HL-60/S4 (cell line): ENCODE data around the gene WDR90.
"Not testable (repeated sequence)": the region's sequence is repeated elsewhere in the genome, so short reads cannot be mapped to it uniquely, and the experiment has no call there.

Experiments used
- in situ Hi-C: fragments of 300-500 bp; cut with MboI; formaldehyde crosslinking; loops from 2 replicates; pipeline ENCODE4 v1.14.3; 2022; ENCODE audit warnings: low sequenced_read_pairs

WDR90 gene

GRCh38 chr16:684961-685696 is 36.0 kb downstream of the WDR90 start:
- in situ Hi-C loops = no loop called here

GRCh38 chr16:685967-686366 is 36.8 kb downstream of the WDR90 start:
- in situ Hi-C loops = no loop called here

GRCh38 chr16:686459-687260 is 37.5 kb downstream of the WDR90 start:
- in situ Hi-C loops = no loop called here

- in situ Hi-C loops = no loop called here
Observed at GRCh38 chr16:687499-687898, 38.3 kb downstream of the WDR90 start.

GRCh38 chr16:689175-689897 is 40.2 kb downstream of the WDR90 start:
- in situ Hi-C loops = no loop called here

GRCh38 chr16:691242-691641 is 42.1 kb downstream of the WDR90 start:
- in situ Hi-C loops = not testable (repeated sequence)

GRCh38 chr16:692356-693108 is 43.4 kb downstream of the WDR90 start:
- in situ Hi-C loops = no loop called here

GRCh38 chr16:693364-693763 is 44.2 kb downstream of the WDR90 start:
- in situ Hi-C loops = no loop called here

GRCh38 chr16:693766-694165 is 44.6 kb downstream of the WDR90 start:
- in situ Hi-C loops = no loop called here

GRCh38 chr16:694187-694862 is 45.2 kb downstream of the WDR90 start:
- in situ Hi-C loops = no loop called here

GRCh38 chr16:694863-695354 is 45.7 kb downstream of the WDR90 start:
- in situ Hi-C loops = no loop called here

- in situ Hi-C loops = no loop called here
Observed at GRCh38 chr16:695355-696089, 46.4 kb downstream of the WDR90 start.

- in situ Hi-C loops = no loop called here
Observed at GRCh38 chr16:698911-699671, 49.9 kb downstream of the WDR90 start.

GRCh38 chr16:700684-701584 is 51.8 kb downstream of the WDR90 start:
- in situ Hi-C loops = loop anchor here (25.0 kb wide), 1 partner anchor 361 kb away; the partner anchor contains the start of gene SSTR5

- in situ Hi-C loops = loop anchor here (25.0 kb wide), 1 partner anchor 360 kb away; the partner anchor contains the start of gene SSTR5
Observed at GRCh38 chr16:702341-702740, 53.2 kb downstream of the WDR90 start.

GRCh38 chr16:703406-703805 is 54.2 kb downstream of the WDR90 start:
- in situ Hi-C loops = loop anchor here (25.0 kb wide), 1 partner anchor 359 kb away; the partner anchor contains the start of gene SSTR5

GRCh38 chr16:704047-704446 is 54.9 kb downstream of the WDR90 start:
- in situ Hi-C loops = loop anchor here (25.0 kb wide), 1 partner anchor 358 kb away; the partner anchor contains the start of gene SSTR5
